SK-N-SH (cell line): ENCODE results near the gene NFASC. TPM values are rescaled to one million over a fixed set of nuclear protein-coding genes. Genes with fewer than 3 reads are reported as not detected.

Source experiments
- CTCF ChIA-PET: fragments of 300-600, 350-600 bp; formaldehyde crosslinking; extraction: SDS; loops from one replicate; lab custom pipeline; 2021; lab: Yijun Ruan, JAX
- POLR2A ChIA-PET: fragments of 350-600 bp; sonication (Branson Sonifier 250); formaldehyde crosslinking; extraction: SDS; loops from one replicate; lab custom pipeline; 2020; ENCODE audit warnings: antibody characterized with exemption, inconsistent platforms; lab: Yijun Ruan, JAX
- DNase-seq: peaks from one replicate; pipeline ENCODE4 v3.0.0; 2012
- H2AFZ ChIP-seq: fragments of 200-600 bp; sonication (generic); 2 replicates; pipeline ENCODE4 v1.8.1; 2016; ENCODE audit warnings: antibody characterized with exemption, mild to moderate bottlenecking, low read depth
- H3F3A ChIP-seq: fragments of 200-600 bp; sonication (generic); replicated peaks from 2 replicates; pipeline ENCODE3; 2016; ENCODE audit warnings: antibody characterized with exemption, mild to moderate bottlenecking; ENCODE audit not compliant: insufficient read depth
- H3K27ac ChIP-seq, 2 experiments: fragments of 200-500 bp in 1 of 2; fragments of 200-600 bp in 1 of 2; sonication (Bioruptor generic) in 1 of 2; sonication (generic), shearing (Covaris generic) in 1 of 2; 2 replicates each; pipeline versions ENCODE4 v1.5.1 to v1.6.1; 2014 to 2016; ENCODE audit warnings: low read depth in 2 of 2, inconsistent platforms in 1 of 2, low read length in 1 of 2, mild to moderate bottlenecking in 1 of 2, mixed read lengths in 1 of 2
- H3K27me3 ChIP-seq: fragments of 200-600 bp; sonication (generic), shearing (Covaris generic); 2 replicates; pipeline ENCODE4 v1.6.1; 2016; ENCODE audit warnings: mixed run types; ENCODE audit not compliant: insufficient read depth
- H3K36me3 ChIP-seq, 2 experiments: fragments of 200-500 bp in 1 of 2; fragments of 200-600 bp in 1 of 2; sonication (Bioruptor generic) in 1 of 2; sonication (generic) in 1 of 2; replicated peaks in 1 of 2; 2 replicates each; pipeline versions ENCODE3 to v1.5.1; 2014 to 2016; ENCODE audit warnings: low read length in 1 of 2, mild to moderate bottlenecking in 1 of 2; ENCODE audit not compliant: insufficient read depth in 2 of 2, control insufficient read depth in 1 of 2
- H3K4me1 ChIP-seq, 2 experiments: fragments of 200-500 bp in 1 of 2; fragments of 200-600 bp in 1 of 2; sonication (Bioruptor generic) in 1 of 2; sonication (generic), shearing (Covaris generic) in 1 of 2; 2 replicates each; pipeline versions ENCODE4 v1.5.1 to v1.6.1; 2014 to 2016; ENCODE audit warnings: low read depth in 1 of 2, low read length in 1 of 2, mixed run types in 1 of 2; ENCODE audit not compliant: insufficient read depth in 2 of 2, control insufficient read depth in 1 of 2
- H3K4me2 ChIP-seq: fragments of 200-600 bp; sonication (generic), shearing (Covaris generic); 2 replicates; pipeline ENCODE4 v1.6.1; 2017; ENCODE audit warnings: mixed run types
- H3K4me3 ChIP-seq, 2 experiments: fragments of 200-500 bp in 1 of 2; fragments of 200-600 bp in 1 of 2; sonication (Bioruptor generic) in 1 of 2; sonication (generic), shearing (Covaris generic) in 1 of 2; 2 replicates each; pipeline versions ENCODE4 v1.5.1 to v1.8.1; 2014 to 2016; ENCODE audit warnings: low read depth in 2 of 2, inconsistent platforms in 1 of 2, low read length in 1 of 2, mild to moderate bottlenecking in 1 of 2, mixed read lengths in 1 of 2, moderate library complexity in 1 of 2
- H3K79me2 ChIP-seq: fragments of 200-600 bp; sonication (generic); 2 replicates; pipeline ENCODE4 v1.8.1; 2017; ENCODE audit warnings: mild to moderate bottlenecking; ENCODE audit not compliant: insufficient read depth
- H3K9ac ChIP-seq: fragments of 200-600 bp; sonication (generic); 2 replicates; pipeline ENCODE4 v1.6.1; 2017; ENCODE audit warnings: mixed run types
- H3K9me2 ChIP-seq: fragments of 200-600 bp; sonication (generic); 2 replicates; pipeline ENCODE4 v1.6.1; 2017; ENCODE audit warnings: mixed run types
- H3K9me3 ChIP-seq: fragments of 200-600 bp; sonication (generic); 2 replicates; pipeline ENCODE4 v1.6.1; 2017; ENCODE audit warnings: mixed run types, mild to moderate bottlenecking, moderate library complexity
- H4K20me1 ChIP-seq: fragments of 200-600 bp; sonication (generic); 2 replicates; pipeline ENCODE4 v1.6.1; 2017; ENCODE audit warnings: mild to moderate bottlenecking, mixed run types; ENCODE audit not compliant: insufficient read depth
- CHD2 ChIP-seq: fragments of 150-350 bp; IDR thresholded peaks from 2 replicates; pipeline ENCODE4 v1.6.1; 2018; ENCODE audit warnings: low read length; ENCODE audit not compliant: partially characterized antibody
- ELF1 ChIP-seq: IDR thresholded peaks from 2 replicates; pipeline ENCODE4 v1.4.0; 2012
- EZH2phosphoT487 ChIP-seq: fragments of 200-600 bp; sonication (generic); IDR thresholded peaks from 2 replicates; pipeline ENCODE4 v1.6.1; 2017; ENCODE audit warnings: low read depth, mixed run types, mild to moderate bottlenecking, antibody characterized with exemption, moderate library complexity, borderline replicate concordance
- FOXJ3 ChIP-seq: sonication (generic); formaldehyde crosslinking; IDR thresholded peaks from 2 replicates; pipeline ENCODE4 v1.5.1; 2020; ENCODE audit warnings: mild to moderate bottlenecking, missing genetic modification reagents
- GABPA ChIP-seq: IDR thresholded peaks from 2 replicates; pipeline ENCODE4 v1.4.0; 2012; ENCODE audit warnings: low read depth, mild to moderate bottlenecking
- RAD21 ChIP-seq: IDR thresholded peaks from 2 replicates; pipeline ENCODE4 v1.6.1; 2012; ENCODE audit warnings: mild to moderate bottlenecking, low read length
- RCOR1 ChIP-seq: fragments of 150-350 bp; IDR thresholded peaks from 2 replicates; pipeline ENCODE4 v1.6.1; 2017; ENCODE audit warnings: antibody characterized with exemption, low read length
- RFX5 ChIP-seq: IDR thresholded peaks from 2 replicates; pipeline ENCODE4 v1.6.1; 2012; ENCODE audit warnings: mild to moderate bottlenecking, improper control_type of control experiment, low read length
- RXRA ChIP-seq: IDR thresholded peaks from 2 replicates; pipeline ENCODE4 v1.4.0; 2012; ENCODE audit warnings: low read depth, mild to moderate bottlenecking, borderline replicate concordance
- SIN3A ChIP-seq: IDR thresholded peaks from 2 replicates; pipeline ENCODE4 v1.6.1; 2012; ENCODE audit warnings: low read depth, mild to moderate bottlenecking, low read length, moderate library complexity, borderline replicate concordance
- TAF1 ChIP-seq: IDR thresholded peaks from 2 replicates; pipeline ENCODE4 v1.6.1; 2012; ENCODE audit warnings: low read depth, mild to moderate bottlenecking, low read length, moderate library complexity, borderline replicate concordance
- TCF12 ChIP-seq: IDR thresholded peaks from 2 replicates; pipeline ENCODE4 v1.4.0; 2012
- WGBS: methylation state at CpG from one replicate; pipeline ENCODE4 v1.1.6; 2017; ENCODE audit warnings: low lambda C conversion rate; 5-methylcytosine and 5-hydroxymethylcytosine counted together
- polyA plus RNA-seq, 3 experiments: library from polyadenylated mRNA; depleted of rRNA; stranded (reverse); fragments of >200 nt; gene quantifications; 2 replicates each; pipeline ENCODE4 v1.2.3, GENCODE V29; 2012
- TF ChIP-seq, protein P1 (sequence below): fragments of 150-350 bp; IDR thresholded peaks from 2 replicates; pipeline ENCODE4 v1.6.1; 2016; ENCODE audit warnings: mild to moderate bottlenecking, low read depth, low read length
- TF ChIP-seq, protein P2 (sequence below): IDR thresholded peaks from 2 replicates; pipeline ENCODE4 v1.4.0; 2012; ENCODE audit warnings: low read depth, borderline replicate concordance
- TF ChIP-seq, protein P3 (sequence below): IDR thresholded peaks from 2 replicates; pipeline ENCODE4 v1.4.0; 2012; ENCODE audit warnings: low read depth

The NFASC gene
- polyA plus RNA-seq, 1 of the 3 experiments (the other 2 are of a cell fraction): 6.0 TPM

DNA sequence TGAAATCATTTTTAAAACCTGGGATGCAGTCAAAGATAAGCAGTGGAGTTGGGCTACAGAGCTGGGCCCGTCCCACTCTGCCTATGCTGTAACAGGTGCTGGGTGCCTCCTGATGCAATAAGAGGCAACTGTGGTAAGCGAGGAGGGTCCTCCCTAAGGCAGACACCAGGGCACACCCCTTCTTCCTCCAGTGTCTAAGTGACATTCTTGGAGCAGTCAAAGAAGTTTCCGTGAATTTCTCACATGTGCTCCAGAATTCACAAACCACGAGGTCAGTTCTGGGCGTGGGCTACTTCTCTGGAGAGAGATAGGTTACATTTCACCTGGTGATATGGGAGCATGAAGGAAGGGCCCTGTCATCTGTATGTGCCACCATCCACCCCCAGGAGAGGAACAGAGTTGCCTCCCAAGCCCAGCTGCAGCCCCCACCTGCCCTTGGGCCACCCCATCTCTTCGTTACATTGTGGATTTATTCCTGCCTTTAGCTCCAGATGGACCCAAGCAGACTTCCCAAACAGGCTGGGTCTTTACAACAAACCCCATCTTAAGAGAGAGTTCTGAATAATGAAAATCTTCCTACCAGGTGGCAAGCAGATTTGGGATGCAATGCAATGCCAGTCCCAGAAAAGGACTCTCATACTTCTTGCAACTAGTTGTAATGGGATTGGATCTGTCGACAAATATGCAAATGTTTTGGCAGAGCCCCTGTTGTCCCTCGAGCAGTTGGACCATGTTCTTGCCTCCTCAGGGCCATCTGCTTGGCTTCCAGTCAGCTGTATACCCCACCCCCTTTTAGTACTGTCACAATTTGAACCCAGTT, 89.9 kb downstream of the NFASC start:
- no peak overlapping the region for H2AFZ ChIP-seq
- DNase-seq: no peak
- no peak overlapping the region for H3K27ac ChIP-seq
- no peak for TF ChIP-seq FOXJ3 (CRISPR knock-in tag)
- no peak for TF ChIP-seq SIN3A
- TF ChIP-seq, protein P1, sequence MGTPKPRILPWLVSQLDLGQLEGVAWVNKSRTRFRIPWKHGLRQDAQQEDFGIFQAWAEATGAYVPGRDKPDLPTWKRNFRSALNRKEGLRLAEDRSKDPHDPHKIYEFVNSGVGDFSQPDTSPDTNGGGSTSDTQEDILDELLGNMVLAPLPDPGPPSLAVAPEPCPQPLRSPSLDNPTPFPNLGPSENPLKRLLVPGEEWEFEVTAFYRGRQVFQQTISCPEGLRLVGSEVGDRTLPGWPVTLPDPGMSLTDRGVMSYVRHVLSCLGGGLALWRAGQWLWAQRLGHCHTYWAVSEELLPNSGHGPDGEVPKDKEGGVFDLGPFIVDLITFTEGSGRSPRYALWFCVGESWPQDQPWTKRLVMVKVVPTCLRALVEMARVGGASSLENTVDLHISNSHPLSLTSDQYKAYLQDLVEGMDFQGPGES: no peak
- no peak for TF ChIP-seq RFX5
- no peak for TF ChIP-seq GABPA
- TF ChIP-seq RCOR1: no peak
- no peak for TF ChIP-seq RXRA
- TF ChIP-seq, protein P2, sequence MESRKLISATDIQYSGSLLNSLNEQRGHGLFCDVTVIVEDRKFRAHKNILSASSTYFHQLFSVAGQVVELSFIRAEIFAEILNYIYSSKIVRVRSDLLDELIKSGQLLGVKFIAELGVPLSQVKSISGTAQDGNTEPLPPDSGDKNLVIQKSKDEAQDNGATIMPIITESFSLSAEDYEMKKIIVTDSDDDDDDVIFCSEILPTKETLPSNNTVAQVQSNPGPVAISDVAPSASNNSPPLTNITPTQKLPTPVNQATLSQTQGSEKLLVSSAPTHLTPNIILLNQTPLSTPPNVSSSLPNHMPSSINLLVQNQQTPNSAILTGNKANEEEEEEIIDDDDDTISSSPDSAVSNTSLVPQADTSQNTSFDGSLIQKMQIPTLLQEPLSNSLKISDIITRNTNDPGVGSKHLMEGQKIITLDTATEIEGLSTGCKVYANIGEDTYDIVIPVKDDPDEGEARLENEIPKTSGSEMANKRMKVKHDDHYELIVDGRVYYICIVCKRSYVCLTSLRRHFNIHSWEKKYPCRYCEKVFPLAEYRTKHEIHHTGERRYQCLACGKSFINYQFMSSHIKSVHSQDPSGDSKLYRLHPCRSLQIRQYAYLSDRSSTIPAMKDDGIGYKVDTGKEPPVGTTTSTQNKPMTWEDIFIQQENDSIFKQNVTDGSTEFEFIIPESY: no peak
- TF ChIP-seq TAF1: no peak
- TF ChIP-seq CHD2: no peak
- TF ChIP-seq EZH2phosphoT487: no peak
- no peaks in the 10 kb centered on the region for H3K79me2 ChIP-seq
- H3K4me2 ChIP-seq: no peak overlapping the region
- no peaks in the 10 kb centered on the region; the same call in none of the 2 replicates for H3K27me3 ChIP-seq
- H3K4me3 ChIP-seq: no peak overlapping the region
- POLR2A ChIA-PET: no interaction called here
- no peaks in the 10 kb centered on the region for H3K9me2 ChIP-seq
- no peaks in the 10 kb centered on the region for H4K20me1 ChIP-seq
- no peaks in the 10 kb centered on the region for H3K9me3 ChIP-seq
- no peak overlapping the region for H3K9ac ChIP-seq
- H3K36me3 ChIP-seq: no peaks in the 10 kb centered on the region
- WGBS: 60% methylated on average over 8 of the region's 8 CpGs
- H3F3A ChIP-seq: no peaks in the 10 kb centered on the region
- no peaks in the 10 kb centered on the region; a peak in 1 of 4 replicates for H3K4me1 ChIP-seq
- CTCF ChIA-PET: interaction anchor here (0.8 to 3.8 kb wide), 7 partner anchors 11 to 394 kb away, joined by 3 to 24 read pairs (median 5); no protein-coding TSS in a partner anchor

DNA sequence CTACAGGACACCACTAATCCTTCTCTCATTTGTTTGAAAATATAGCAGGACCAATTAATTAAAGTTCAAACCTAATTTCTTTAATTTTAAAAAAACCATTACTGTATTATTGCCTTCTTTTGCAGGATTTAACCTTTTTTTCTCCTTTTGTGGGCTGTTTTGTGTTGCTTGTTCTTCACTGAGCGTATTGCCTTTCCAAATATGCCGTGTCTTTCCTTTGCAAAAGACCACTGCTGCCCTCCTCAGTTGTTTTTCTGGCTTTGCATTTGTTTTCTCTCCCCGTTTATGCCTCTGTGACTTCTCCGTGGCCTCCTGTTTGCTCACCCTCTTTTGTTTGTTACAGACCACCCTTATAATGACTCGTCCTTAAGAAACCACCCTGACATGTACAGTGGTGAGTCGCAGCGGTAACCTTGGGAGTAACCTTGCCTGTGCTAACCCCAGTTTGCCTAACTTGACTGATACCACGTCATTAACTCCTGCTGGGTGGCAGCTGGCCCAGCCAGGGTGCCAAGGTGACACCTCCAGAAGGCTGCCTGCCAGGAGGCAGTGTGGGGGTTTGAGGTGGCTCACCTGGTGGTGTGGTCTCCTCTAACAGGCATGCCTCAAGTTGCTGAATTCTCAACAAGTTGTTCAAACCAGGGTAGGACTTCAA, 91.2 kb downstream of the NFASC start:
- H3K4me1 ChIP-seq: no peaks in the 10 kb centered on the region; a peak in 1 of 4 replicates
- no peaks in the 10 kb centered on the region for H3K9me2 ChIP-seq
- 56% methylated on average over 8 of the region's 8 CpGs for WGBS
- POLR2A ChIA-PET: no interaction called here
- no peak overlapping the region for H3K27ac ChIP-seq
- no peak overlapping the region for H2AFZ ChIP-seq
- no peaks in the 10 kb centered on the region for H3F3A ChIP-seq
- H3K9ac ChIP-seq: no peak overlapping the region
- TF ChIP-seq SIN3A: no peak
- no peak for TF ChIP-seq ELF1
- peak; percentile 25; the same call in 1 of the 2 replicates for TF ChIP-seq RAD21
- TF ChIP-seq RFX5: no peak
- TF ChIP-seq GABPA: no peak
- TF ChIP-seq TCF12: no peak
- TF ChIP-seq, protein P3, sequence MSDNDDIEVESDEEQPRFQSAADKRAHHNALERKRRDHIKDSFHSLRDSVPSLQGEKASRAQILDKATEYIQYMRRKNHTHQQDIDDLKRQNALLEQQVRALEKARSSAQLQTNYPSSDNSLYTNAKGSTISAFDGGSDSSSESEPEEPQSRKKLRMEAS: no peak
- H3K36me3 ChIP-seq: no peaks in the 10 kb centered on the region
- H3K79me2 ChIP-seq: no peaks in the 10 kb centered on the region
- H4K20me1 ChIP-seq: no peaks in the 10 kb centered on the region
- CTCF ChIA-PET: interaction anchor here (0.8 to 4.2 kb wide), 9 partner anchors 14 to 397 kb away, joined by 3 to 24 read pairs (median 7); no protein-coding TSS in a partner anchor
- H3K4me2 ChIP-seq: no peak overlapping the region
- H3K27me3 ChIP-seq: no peaks in the 10 kb centered on the region; the same call in 1 of the 2 replicates
- no peaks in the 10 kb centered on the region for H3K9me3 ChIP-seq
- H3K4me3 ChIP-seq: no peak overlapping the region
- no peak for DNase-seq
